Pulmonary artery endothelial cell (primary cell): ENCODE data around the gene ANXA2. TPM values are rescaled to one million over a fixed set of nuclear protein-coding genes. Genes with fewer than 3 reads are reported as not detected.
A peak's percentile ranks its signal among the peaks of the same experiment; 100 is the strongest.
"Not testable (repeated sequence)": the region's sequence is repeated elsewhere in the genome, so short reads cannot be mapped to it uniquely, and the experiment has no call there.

Experiments used
- DNase-seq: peaks from one replicate; pipeline ENCODE4 v3.0.0-alpha.2; 2011; ENCODE audit warnings: low read depth, low spot score
- total RNA-seq: library from RNA; depleted of rRNA; stranded (reverse); fragments of >200 nt; gene quantifications from 2 replicates; pipeline ENCODE4 v1.2.3, GENCODE V29; 2014

The ANXA2 gene
- total RNA-seq, 1 donor from 2014 or later = 5,562 TPM

DNA sequence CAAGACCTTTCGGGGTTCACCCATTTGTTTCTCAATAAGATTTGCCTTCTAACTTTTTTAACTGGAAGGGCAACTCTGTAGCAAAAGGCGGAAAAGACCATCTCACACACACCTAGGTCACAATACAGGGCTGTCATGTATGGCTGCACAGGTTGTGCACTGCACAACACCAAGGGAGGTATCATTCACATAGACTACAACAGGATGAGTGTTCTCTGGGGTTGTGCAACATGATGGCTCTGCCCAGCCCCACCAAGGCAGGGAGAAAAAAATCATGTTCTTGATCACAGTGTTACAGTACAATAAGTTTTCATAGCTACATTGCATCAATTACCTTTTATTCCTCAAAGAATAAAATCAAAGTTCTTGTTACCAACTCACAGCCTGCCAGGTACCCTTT is 52.8 kb downstream of the ANXA2 start:
- DNase-seq = no peak

DNA sequence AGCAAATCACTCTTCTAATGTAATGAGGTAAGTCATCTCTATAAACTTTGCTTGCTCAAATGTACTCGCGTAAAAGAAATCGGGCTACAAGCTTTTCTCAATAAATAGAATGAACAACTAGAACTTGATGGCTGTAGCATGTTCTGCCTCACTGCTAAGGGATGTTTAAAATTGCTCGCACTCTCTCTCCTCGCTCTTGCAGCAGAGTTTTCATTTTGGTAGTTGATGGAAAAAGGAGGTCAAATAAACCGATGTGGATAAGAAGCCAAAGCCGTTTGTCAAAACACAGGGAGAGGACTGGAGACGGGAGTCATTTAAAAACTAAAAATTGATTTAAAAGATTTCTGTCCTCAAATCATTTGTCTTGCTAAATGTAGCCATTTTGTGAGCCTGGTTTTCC is 53.3 kb downstream of the ANXA2 start:
- DNase-seq = no peak

DNA sequence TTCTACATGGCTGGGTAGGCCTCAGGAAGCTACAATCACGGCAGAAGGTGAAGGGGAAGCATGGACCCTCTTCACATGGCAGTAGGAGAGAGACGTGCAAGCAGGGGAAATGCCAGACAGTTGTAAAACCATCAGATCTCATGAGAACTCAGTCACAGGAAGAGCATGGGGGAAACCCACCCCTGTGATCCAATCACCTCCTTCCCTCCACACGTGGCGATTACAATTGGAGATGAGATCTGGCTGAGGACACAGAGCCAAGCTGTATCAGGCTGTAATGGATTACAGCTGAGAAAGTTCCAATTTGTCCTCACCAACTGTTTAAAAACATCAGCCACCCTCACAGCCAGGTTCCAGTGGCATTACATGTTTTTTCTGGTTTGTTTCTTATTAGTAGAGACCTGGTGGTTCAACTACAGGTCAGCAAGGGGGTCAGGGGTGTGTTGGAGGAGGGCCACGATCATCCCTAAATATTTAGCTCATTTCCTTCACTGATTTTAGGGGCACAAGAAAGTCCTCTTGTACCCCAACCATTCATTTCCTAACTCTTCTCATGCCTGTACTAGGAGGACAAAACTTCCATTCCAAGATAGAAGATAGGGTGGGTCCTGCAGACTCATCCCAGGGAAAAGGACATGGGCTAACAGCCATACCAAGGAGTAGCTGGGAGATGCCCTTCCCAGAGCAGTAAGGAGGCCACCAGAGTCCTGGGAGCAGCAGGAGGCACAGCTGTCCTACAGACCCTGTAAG is 54.4 kb downstream of the ANXA2 start:
- DNase-seq = no peak

DNA sequence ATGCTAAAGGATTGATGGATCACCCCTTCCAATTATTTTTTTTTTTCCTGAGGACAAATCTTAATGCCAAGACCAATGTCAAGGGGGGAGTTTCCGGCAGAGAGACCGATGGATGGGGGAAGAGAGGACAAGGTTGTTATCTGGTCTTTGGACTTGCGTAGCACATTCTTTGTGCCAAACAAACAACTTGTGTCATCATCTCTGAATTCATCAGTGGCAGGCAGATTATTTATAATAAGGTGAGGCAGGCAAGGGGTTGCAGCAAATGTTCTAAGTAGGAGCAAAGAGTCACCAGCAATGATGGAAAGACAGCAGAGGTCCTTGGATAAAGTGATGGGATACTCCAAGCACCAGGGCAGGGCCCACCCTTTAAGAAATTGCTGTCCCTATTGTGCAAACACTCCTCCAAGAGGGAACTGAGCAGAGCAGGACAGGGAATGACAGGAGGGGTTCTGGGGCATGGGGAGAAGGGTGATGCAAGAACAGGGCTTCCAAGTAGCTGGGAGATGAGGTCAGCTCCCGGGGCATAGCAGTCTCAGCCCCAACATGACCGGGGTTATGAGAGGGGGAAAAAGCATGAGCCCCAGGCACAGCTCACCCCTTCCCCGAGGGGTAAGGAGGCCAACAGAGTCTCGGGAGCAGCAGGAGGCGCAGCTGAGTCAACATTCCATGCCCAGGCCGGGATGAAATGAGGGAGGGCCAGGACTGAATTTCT is 57.4 kb downstream of the ANXA2 start:
- no peak for DNase-seq

DNA sequence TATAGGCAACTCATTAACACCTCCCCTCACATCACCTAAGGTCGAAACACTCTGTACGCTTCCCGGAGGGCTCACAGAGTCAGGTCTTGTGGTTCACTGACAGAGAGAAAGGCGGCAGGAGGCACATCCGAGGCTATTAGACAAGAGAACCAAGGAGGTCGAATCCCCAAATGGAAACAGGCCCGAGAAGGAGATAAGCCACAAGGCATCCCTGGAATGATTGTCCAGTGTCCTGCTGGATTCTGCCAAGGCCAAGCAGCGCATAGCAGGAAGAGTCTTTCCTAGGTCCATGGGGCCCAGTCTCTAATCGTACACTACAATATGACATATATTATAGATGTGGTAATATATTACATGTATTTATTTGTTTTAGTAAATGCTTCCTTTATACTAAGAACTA is 58.5 kb downstream of the ANXA2 start:
- no peak for DNase-seq

DNA sequence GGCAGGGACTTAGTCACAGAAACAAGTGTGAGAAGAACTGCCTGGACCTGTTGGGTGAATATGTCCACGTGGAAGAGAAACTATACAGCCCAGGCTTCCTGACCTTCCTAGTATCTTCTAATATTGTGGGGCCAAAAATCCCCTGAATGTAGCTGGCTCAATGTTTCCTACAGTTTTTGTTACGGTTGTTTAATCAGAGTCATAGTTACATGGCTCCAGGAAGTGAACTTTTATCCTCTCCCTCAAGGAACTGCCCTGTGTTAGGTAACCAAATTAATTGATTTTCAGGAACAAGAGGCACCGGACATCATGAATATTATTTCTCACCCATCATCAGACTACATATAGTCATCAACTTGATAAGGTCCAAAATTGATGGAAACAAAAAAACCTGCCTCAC is 59.0 kb downstream of the ANXA2 start:
- DNase-seq = no peak

DNA sequence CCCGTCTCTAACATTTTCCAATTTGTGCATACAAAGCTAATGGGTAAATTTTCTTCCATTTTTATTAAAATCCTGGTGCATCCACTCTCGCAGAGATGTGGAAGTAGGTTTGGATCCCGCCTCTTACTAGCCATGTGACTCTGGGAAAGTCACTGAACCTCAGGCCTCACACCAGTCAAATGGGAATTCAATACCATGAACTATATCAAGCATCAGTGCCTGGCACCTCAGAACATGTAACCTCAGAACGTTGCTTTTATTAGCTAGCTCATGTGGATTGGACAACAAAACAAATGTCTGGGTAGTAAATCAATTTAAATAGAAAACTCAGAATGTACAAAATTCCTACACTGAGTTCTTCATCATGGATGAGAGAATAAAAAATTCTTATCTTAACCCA is 60.7 kb downstream of the ANXA2 start:
- no peak for DNase-seq

DNA sequence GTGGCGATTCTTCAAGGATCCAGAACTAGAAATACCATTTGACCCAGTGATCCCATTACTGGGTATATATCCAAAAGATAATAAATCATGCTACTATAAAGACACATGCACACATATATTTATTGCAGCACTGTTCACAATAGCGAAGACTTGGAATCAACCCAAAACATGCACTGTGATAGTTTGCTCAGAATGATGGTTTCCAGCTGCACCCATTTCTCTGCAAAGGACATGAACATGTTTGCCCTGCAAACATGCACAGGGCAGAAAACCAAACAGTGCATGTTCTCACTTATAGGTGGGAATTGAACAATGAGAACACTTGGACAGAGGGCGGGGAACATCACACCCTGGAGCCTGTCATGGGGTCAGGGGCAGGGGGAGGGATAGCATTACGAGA is 62.5 kb downstream of the ANXA2 start:
- DNase-seq = not testable (repeated sequence)

DNA sequence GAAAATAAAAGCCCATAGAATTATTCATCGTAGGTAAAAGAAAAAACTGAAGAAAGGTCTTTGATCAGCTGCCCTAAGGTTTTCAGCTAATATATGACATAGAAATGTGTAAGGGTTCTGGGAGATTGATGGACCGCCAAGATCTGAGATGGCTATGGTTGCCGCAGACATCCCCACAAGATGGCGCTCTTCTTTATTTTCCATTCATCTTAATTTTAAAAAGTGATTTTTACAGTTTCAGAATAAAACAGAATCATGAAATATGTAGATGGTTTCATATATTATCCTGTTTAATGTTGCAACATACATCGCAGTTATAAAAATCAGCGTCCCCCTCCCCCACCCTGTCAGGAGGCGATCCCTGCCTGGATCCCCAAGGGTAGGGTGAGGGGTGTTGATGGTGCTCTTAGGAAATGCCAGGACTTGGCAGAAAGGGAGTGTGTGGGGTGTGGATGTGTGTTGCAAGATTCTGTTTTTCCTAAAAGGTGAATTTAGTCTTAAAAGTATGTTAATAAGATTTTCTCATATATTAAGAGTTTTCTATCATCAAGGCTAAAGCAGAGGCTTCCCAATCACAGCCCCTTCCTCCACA is 68.8 kb downstream of the ANXA2 start:
- DNase-seq = no peak

DNA sequence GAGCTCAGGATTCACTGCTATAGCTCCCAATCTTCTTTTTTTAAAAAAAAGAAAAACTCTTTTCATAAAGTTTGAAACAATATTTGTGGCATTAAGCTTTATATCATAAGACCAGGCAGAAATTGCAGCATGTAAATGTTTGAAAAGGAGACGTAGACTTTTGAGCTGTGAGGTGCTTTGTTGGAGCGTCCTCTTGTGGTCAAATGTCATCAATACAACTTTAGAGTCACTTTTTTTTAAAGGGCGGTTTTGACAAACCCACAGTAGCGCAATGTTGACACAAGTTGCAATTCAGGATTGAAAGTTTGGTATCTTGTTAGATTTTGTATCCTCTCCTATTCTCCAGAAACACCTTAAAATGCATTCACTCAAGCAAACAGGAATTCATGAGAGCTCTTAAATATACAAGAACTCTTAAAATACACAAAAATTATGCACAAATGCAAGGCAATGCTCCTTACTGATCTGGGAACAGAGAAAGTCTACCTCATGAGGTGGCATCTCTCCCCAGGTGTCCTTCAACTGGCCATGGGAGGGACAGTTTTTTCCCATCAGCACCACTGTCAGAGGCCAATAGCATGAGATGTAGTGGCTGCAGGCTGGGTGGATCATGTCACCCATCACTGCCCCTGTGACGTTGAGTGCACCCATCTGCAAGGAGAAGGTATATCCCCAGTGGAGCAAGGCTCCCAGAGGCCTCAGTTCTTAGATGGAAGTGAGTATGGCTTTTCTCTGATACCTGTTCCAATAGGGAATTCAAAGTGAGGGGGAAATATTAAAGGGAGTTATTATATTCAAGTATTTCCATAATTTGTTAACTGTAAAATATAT is 70.7 kb downstream of the ANXA2 start:
- DNase-seq = peak; percentile 8

DNA sequence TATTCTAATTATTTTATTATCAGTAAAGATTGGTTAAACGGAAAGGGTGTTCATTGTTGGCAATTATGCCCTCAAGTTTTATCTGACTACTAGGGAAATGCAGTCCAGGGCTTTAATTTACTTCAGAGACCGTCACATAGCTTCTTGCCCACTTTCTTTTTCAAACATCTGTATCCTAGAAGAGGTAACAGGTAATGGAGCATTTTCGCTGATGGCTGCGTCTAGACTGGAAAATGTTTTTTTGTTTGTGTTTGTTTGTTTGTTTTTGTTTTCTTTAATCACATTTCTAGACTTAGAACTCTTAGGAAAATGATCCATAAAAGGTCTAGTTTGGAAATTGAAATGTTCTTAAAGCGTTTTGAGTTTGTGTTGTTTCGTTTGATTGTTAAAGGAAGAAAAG is 71.4 kb downstream of the ANXA2 start:
- no peak for DNase-seq

DNA sequence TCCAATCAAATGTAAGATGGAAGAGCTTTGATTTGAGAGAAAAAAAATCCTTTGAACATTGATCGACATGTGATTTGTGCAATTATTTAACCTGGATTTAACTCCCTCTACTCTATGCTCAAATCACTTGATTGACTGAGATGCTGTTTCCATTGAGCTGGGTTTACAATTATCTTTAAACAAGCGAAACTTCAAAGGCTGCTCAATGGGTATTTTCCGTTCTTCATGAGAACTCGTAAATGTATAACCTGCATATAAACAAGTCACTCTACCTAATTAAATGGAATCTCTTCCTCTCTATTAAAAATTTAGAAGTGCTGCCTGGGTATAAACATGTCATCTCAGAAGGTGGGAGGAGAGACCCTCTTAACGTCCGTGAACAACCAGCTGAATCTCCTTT is 71.9 kb downstream of the ANXA2 start:
- no peak for DNase-seq

DNA sequence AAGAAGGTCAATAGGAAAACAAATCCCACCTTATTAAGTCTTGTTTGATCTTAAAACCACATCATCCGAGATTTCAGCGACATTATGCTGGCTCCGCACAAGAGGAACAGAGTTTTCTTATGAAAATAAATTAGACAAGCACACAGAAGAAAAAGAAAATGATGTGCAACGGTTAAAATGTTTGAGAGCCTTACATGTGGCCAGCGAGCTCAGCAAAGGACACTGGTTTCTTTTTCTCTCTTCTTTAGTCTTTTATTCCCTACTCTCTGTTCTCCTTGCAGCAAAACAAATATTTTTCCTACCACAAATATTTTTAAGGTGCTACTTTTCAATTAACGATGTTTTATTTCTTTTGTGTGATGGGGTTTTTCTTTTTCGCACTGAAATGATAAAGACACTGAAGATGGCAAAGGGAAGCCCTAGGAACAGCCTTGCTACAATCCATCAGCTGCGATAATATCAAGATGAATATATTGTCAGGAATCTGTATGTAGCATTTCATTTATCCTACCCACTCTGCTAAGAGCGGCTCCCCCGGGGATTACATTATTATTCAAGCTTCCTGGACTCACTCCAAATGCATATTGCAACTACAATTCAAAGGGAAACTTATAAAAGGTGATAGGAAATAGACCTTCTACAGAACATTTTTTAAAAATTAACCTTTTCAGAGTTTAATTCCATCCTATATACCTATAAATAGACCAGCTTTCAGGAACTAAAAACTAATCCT is 72.9 kb downstream of the ANXA2 start:
- no peak for DNase-seq

DNA sequence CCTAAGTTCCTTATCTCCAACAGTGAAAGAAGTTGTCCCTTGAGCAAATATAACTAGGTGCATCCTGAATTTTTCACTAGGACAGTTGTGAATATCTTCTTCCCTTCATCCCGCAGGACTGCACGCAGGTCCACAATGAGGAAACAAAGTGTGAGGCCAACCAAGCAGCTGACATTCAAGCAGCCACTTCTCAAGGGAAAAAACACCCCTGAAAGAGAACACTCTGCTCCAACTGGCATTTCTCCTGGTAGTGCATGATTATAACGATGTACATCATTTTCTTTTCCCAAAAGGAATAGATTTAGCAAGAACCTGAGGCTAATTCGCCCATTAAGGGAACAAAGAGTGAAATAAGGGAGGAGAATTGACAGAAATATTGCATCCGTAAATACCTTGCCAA is 74.5 kb downstream of the ANXA2 start:
- DNase-seq = no peak

DNA sequence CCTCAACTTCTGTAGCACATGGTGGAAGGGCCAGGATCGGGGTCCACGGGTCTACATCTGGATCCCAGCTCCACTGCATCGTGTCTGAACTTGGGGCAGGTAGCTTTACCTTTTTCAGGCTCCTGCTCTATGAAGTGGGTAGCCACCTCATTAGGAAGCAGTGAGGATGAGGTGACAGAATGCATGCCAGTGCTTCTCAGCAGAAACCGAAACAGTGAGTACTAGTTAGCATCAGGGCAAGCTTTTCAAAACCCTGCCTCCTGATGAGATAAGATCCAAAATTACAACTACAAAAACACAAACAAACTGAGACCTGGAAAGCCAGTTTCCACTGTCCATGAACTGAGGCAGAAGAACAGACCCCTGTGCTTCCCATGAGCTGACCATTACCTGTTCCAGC is 77.4 kb downstream of the ANXA2 start:
- DNase-seq = no peak

DNA sequence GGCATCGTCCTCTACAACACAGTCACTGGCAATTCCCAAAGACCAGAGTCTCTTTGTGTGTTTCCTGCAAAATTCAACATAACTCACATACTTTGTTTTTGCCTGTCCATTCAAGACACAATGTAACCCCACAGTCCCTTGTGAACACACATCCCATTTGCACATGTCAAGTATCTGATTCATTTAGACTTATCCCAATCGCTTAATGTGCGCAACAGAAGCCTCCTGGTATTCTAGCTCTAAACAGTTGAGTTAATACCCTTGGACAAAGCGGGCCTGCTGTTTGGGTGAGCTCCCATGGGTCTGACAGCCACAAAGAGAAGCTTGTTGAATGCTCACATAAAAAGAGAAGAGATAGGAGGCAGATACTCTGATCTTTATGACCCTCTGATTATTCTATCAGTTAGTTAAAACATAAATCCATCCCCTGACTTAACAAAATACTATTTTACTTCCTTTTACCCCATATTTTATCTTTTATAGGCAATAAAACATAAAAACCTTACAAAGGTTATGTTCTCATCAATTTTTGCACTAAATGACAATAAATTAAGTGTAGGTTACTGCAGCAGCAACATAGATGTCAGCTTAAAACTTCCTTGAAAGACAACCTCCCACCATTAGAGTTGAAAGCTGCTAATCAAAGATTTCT is 79.4 kb downstream of the ANXA2 start:
- DNase-seq = no peak

DNA sequence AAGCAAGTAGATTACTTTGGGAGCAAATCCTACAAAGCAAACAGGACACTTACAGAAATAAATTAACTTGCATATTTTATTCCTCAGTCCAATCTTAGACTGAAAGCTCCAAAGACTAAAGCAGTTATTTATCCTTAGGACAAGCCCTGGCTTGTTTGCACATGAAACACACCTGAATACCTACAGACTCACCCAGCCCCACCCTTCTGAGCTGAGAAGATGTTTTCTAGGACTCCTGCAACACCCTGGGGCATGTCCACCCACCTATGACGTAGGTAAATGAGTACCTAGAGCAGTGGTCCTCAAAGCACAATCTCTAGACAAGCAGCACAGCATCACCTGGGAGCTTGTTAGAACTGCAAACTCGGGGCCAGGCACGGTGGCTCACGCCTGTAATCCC is 80.8 kb downstream of the ANXA2 start:
- no peak for DNase-seq

DNA sequence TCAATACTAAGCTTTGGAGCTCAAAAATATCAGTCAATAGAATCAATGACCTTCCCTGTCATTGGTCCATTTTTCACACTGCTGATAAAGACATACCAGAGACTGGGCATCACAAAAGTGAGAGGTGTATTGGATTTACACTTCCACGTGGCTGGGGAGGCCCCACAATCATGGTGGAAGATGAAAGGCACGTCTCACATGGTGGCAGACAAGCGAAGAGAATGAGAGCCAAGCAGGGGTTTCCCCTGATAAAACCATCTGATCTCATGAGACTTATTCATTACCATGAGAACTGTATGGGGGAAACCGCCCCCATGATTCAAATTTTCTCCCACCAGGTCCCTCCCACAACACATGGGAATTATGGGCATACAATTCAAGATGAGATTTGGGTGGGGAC is 81.9 kb downstream of the ANXA2 start:
- DNase-seq = no peak

DNA sequence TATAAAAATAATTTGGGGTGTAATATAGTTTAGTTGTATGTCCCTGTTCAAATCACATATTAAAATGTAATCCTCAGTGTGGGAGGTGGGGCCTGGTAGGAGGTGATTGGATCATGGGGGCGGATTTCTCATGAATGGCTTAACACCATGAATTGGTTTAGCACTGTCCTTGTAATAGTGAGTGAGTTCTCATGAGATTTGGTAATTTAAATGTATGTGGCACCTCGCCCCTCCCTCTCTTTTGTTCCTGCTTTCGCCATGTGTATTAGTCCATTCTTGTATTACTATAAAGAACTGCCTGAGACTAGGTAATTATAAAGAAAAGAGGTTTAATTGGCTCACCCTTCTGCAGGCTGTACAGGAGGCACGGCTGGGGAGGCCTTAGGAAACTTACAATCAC is 83.9 kb downstream of the ANXA2 start:
- DNase-seq = no peak

DNA sequence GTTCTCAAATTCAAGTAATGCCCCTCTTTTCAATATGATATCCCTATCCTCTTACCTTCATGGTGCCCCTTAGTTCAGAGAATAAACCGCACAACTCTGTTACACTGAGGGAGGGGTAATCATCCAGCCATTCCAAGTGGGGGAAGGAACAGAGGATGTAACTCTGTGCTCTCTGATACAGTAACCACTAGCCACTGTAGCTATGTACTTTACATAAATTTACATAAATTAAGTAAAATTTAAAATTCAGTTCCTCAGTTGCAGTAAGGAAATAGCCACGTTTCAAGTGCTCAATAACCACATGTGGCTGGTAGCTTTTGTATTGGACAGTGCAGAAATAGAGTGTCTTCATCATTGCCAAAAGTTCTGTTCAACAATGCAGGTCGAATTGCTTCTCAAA is 90.8 kb downstream of the ANXA2 start:
- DNase-seq = no peak

DNA sequence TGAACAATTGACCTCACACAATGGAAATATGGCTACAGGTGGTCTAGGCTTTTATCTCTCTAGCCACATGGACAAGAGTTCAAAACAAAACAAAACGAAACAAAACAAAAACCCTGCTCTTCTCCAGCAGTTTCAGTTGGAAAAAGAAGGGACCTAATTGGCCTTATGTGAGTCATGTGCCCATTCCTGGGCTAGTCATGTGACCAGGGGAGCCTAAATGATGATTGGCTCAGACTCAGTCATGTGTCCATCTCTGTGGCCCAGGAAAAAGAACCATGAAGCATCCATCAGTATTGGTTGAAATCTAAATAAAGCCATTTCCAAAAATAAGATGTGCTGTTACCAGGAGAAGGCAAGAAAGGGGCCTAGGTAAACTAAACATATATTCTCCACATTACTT is 96.8 kb downstream of the ANXA2 start:
- DNase-seq = no peak
